Measurements from ENCODE around the gene NOSIP.

NOSIP gene

DNA sequence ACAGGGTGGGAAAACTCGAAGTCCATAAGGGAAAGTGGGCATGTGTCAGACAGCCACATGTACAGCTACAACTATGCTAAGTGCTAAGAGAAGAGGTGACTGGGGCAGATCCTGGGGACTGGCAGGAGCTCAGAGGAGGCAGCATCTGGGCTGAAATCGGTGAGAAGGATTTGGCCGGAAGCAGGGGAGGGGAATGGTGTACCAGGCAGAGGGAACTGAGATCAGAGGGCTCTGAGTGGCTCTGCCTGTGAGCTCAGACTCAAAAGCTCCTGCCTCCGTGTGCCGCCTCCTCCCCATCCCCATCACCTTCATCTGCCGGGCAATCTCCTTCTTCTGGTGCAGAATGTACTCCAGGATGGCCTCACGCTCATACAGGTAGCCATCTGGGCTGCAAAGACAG is 21.8 kb downstream of the NOSIP start:
- H3K4me3 ChIP-seq (ENCODE audit: low read depth, low read length): no peak overlapping the region
- TF ChIP-seq, protein P1, sequence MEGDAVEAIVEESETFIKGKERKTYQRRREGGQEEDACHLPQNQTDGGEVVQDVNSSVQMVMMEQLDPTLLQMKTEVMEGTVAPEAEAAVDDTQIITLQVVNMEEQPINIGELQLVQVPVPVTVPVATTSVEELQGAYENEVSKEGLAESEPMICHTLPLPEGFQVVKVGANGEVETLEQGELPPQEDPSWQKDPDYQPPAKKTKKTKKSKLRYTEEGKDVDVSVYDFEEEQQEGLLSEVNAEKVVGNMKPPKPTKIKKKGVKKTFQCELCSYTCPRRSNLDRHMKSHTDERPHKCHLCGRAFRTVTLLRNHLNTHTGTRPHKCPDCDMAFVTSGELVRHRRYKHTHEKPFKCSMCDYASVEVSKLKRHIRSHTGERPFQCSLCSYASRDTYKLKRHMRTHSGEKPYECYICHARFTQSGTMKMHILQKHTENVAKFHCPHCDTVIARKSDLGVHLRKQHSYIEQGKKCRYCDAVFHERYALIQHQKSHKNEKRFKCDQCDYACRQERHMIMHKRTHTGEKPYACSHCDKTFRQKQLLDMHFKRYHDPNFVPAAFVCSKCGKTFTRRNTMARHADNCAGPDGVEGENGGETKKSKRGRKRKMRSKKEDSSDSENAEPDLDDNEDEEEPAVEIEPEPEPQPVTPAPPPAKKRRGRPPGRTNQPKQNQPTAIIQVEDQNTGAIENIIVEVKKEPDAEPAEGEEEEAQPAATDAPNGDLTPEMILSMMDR (IDR thresholded peaks at IDR 0.05; ENCODE audit: low read depth, low read length): no peak

DNA sequence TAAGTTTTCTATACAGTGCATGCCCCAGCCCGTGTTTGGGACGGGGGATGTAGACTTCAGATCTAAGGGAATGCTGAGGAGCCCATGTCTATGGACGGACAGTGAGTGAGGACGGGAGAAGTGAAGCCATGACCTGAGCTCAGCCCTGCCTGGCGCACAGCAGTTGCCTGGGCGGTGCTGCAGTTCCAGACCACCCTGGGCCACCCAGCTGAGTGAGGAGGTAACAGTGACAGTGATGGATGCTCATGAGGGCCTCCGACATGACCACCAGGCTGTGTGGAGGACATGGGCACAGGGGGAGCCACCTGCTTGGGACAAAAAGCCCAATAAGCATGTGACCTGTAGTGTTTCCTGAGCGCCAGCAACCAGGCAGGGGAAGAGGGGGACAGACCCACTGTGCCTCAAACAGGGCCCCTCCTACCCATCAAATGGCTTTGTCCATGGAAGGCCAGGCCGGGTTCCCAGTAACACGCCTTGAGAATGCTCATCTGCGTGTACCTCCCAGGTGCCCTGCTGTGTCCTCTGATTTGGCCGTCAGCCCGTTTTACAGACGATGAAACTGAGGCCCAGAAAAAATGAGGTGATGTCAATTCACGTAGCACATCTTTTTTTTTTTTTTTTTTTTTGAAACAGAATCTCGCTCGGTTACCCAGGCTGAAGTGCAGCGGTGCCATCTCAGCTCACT is 22.6 kb downstream of the NOSIP start:
- TF ChIP-seq, protein P1 (IDR thresholded peaks at IDR 0.05; ENCODE audit: low read depth, low read length): no peak
- H3K4me3 ChIP-seq (ENCODE audit: low read depth, low read length): no peak overlapping the region

DNA sequence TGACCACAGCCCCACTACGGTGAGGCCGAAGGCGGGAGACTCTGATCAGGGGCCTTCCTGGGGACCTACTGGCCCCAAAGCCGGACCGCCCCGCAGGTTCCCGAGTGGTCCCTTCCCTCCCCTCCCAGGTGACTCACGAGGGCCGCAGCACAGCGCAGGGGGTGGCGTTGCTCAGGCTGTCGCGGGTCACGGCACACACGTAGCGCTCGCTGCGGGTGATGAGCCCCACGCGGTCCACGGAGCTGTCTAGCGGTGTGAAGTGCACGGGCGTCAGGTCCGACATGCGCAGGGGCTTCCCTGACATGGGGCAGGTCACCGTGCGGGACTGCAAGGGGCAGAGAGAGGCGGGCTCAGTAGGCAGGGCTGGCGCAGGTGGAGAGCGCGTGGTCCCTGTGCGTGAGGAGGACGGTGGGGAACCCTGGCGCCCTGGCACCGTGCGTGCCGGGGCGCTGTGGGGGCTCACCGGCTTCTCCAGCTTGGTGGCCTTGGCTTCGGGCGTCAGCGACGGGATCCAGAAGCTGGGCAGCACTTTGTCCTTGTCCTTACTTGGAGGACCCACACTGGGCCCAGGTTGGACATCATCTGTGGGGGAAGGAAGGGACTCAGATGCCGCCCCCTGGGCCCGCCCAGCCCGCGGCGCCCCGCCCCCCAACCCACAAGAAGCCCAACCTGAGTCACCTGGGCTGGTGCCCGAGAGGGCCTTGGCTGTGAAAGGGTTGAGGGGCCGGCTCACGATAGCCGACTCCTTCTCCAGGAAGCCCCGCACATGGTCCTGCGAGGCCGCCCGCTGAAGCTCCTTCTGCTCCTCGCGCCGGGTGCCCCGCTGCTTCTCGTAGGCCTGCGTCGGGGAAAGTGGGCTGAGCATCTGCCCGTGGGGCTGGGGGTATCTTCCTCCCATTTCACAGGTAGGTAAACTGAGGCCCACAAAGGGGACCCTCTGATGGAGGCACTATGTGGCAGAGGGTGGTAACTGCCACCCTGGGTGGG is 23.7 kb downstream of the NOSIP start:
- no peak overlapping the region for H3K4me3 ChIP-seq (ENCODE audit: low read depth, low read length)
- TF ChIP-seq, protein P1 (IDR thresholded peaks at IDR 0.05; ENCODE audit: low read depth, low read length): no peak

DNA sequence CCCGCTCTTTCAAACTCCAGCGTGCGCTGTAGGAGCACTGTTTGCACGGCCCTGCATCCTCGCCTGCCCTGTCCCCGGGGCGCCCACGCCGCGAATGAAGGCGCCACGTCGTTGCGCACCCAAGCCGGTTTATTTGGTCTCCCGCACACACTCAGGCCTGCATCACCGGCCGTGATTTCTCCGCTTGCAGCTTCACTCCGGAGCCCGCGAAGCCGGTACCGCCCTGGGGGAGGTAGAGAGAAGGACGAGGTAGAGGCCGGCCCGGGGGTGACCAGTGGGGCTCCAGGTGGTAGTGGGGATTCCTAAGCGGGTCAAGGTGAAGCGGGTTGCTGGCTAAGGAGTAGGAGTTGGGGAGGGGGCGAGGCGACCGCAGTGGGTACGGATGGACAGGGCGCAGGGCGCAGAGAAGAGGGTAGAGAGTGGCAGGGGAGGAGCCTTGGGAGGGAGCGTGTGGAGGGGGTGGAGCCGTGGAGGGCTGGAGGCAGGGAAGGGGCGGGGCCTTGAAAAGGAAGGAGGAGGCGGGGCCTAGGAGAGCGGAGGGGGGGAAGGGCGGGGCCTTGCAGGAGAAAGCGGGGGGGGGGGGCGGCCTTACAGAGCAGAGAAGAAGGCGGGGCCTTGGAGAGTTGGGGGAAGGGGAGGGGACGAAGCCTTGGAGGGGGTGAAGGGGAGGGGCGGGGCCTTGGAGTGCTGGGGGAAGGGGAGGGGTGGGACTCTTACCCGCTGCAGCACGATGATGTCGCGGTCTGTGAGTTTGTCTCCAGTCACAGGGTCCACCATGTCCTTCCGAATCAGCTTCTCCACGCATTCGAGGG is 24.6 kb downstream of the NOSIP start:
- TF ChIP-seq, protein P1 (IDR thresholded peaks at IDR 0.05; ENCODE audit: low read depth, low read length): no peak
- no peak overlapping the region for H3K4me3 ChIP-seq (ENCODE audit: low read depth, low read length)

DNA sequence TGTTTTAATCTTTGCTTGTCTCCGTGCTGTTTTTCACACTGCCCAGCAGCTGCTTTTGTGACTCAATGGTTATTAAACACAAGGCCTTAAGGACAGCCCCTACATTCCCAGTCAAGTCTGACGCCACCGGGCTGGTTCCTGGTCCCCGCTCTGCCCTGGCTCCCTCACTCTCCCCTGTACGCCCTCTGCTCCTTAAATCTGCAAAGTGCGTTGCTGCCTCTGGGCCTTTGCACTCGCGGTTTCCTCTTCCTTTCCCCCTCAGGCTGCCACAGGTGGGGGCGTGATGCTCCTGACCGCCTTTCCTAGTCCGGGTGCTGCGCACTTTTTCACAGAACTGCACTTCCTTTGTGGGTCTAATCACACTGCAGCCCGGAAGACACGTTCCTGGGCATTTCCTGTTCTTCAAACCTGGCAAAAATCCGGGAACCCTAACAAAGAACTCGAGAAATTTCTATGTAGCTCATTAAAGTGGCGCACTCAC is 25.6 kb downstream of the NOSIP start:
- TF ChIP-seq, protein P1 (IDR thresholded peaks at IDR 0.05; ENCODE audit: low read depth, low read length): no peak
- H3K4me3 ChIP-seq (ENCODE audit: low read depth, low read length): no peak overlapping the region

DNA sequence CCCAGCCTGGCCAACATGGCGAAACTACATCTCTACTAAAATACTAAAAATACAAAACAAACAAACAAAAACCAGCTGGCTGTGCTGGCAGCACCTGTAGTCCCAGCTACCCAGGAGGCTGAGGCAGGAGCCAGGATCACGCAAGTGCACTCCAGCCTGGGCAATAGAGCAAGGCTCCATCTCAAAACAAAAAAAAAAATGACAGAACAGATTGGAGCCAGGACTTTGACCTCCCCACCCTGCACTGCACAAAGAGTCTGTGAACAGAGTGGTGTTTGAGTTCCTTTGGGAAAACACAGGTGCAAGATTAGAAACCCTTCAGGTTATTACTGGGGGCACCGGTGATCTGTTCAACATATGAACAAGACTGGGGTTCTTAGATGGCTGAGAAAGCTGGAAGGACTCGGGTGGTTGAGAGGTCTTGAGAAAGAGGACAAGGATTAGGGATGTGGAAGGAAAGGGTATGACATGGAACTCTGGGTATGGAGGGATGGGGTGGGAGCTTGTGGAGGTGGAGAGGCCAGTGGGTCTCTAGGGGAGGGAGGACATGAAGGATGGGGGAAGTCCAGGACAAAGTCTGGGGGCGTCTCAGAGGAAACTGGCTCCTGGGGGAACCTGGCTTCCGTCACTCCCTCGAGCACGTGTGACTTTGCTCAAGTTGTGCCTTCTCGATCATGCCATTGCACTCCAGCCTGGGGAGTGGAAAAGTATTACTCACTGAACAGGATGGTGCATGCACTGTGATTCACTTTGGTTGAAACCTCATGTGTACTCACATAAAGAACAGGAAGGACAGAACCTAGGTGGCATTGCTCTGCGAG is 26.7 kb downstream of the NOSIP start:
- TF ChIP-seq, protein P1 (IDR thresholded peaks at IDR 0.05; ENCODE audit: low read depth, low read length): no peak
- no peak overlapping the region for H3K4me3 ChIP-seq (ENCODE audit: low read depth, low read length)
